Kidney (tissue), 14 donors: ENCODE data around the gene FARP1. TPM values are rescaled to one million over a fixed set of nuclear protein-coding genes. Genes with fewer than 3 reads are reported as not detected.

ENCODE experiments used
- DNase-seq, 5 donors: peaks; one replicate each; pipeline ENCODE4 v3.0.0-alpha.2; 2013 to 2020
- FAIRE-seq: peaks from 2 replicates; lab custom pipeline; 2012; peaks lifted over from hg19 to GRCh38; lab: Jason Lieb, UNC
- H3K27ac ChIP-seq, 2 donors: one replicate each; pipeline ENCODE4 v1.7.0; 2013; ENCODE audit warnings: low read depth in 2 of 2, low read length in 2 of 2, inconsistent platforms in 1 of 2
- H3K27me3 ChIP-seq: one replicate; pipeline ENCODE4 v1.7.1; 2013; ENCODE audit warnings: low read length, inconsistent platforms; ENCODE audit not compliant: control insufficient read depth, insufficient read depth
- H3K36me3 ChIP-seq, 3 donors: one replicate each; pipeline versions ENCODE4 v1.7.0 to v1.7.1; 2013; ENCODE audit warnings: low read length in 3 of 3, control low read depth in 1 of 3, inconsistent platforms in 1 of 3; ENCODE audit not compliant: insufficient read depth in 3 of 3, control insufficient read depth in 2 of 3
- H3K4me1 ChIP-seq, 3 donors: one replicate each; pipeline versions ENCODE4 v1.7.0 to v1.7.1; 2013; ENCODE audit warnings: low read length in 3 of 3, inconsistent platforms in 1 of 3, low read depth in 1 of 3; ENCODE audit not compliant: control insufficient read depth in 2 of 3, insufficient read depth in 2 of 3
- H3K4me3 ChIP-seq, 3 donors: one replicate each; pipeline versions ENCODE4 v1.7.0 to v1.8.1; 2013; ENCODE audit warnings: low read length in 3 of 3, control low read depth in 1 of 3, inconsistent platforms in 1 of 3
- H3K9ac ChIP-seq, 3 donors: one replicate each; pipeline versions ENCODE4 v1.7.0 to v1.7.1; 2013; ENCODE audit warnings: low read length in 3 of 3, control low read depth in 1 of 3, inconsistent platforms in 1 of 3
- H3K9me3 ChIP-seq, 3 donors: one replicate each; pipeline versions ENCODE4 v1.7.0 to v1.7.1; 2013; ENCODE audit warnings: low read length in 3 of 3, control low read depth in 1 of 3, inconsistent platforms in 1 of 3; ENCODE audit not compliant: control insufficient read depth in 2 of 3, insufficient read depth in 1 of 3
- intact Hi-C: fragments of 100-400 bp; cut with DNase I; formaldehyde crosslinking; loops from one replicate; pipeline ENCODE4 v1.11.1; 2022
- polyA plus RNA-seq: library from polyadenylated mRNA; stranded (reverse); fragments of 350-450 nt; fragmentation: Illumina TruSeq; extraction: RNeasy Lipid Tissue Mini Kit (QIAGEN cat#74804); gene quantifications from one replicate; pipeline ENCODE4 v1.2.3, GENCODE V29; 2014; ENCODE audit warnings: low read depth, low replicate concordance; ENCODE audit not compliant: insufficient read depth
- total RNA-seq: library from RNA; stranded (reverse); fragmentation: NEBNext Ultra II Directional; extraction: Animal tissue kit (Norgen Biotek cat#: 25700); gene quantifications from one replicate; pipeline ENCODE4 v1.2.1, GENCODE V29; 2021
- TF ChIP-seq, protein P1 (sequence below): IDR thresholded peaks from 3 replicates; pipeline ENCODE4 v1.5.1; 2012; ENCODE audit warnings: mild to moderate bottlenecking, moderate library complexity, borderline replicate concordance; ENCODE audit not compliant: insufficient read depth; ENCODE audit errors: extremely low read depth
- donor health status: control.
- donor health status: control.
- donor health status: control.
- donor health status: control.
- donor health status: control.
- donor health status: DM: yes; HTN: yes; CAD: no.
- donor health status: Normal renal cell carcinoma (clear cell type).

The FARP1 gene
- total and polyA plus RNA-seq, 2 donors from 2014 or later, result 123 to 229 TPM

DNA sequence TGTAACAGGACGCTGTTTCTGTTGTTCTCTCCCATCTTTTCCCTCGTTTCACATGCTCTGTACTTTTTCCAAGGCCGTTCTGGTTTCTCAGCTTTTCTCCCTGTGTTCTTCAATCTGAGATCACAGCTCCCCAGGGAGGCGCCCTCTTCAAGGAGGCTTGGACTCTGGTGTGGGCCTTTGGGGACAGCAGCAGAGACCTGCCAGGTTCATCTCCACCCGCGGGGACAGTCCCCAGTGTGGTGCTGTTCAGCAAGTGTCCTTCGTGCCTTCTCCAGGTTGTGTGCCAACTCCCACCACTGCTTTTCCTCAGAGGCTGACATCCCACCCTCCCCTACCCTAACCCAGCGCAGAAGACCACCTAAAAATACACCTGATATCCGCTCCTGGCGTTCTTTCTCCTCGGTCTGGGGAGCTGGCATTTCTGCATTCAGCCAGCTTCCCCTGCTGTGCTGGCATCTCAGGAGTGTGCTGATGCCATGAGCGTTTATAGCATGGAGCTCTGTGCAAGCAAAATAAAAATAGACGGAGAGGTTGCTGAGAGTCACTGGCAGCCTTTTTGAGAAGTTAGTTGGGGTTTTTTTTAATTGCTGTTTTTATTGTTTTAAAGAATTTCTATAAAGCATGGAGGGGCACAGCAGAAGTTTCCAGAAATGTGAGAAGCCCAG lies 284.6 kb downstream of the FARP1 start:
- no peak overlapping the region for H3K4me3 ChIP-seq
- FAIRE-seq (no peak), DNase-seq (no peak)
- no peak overlapping the region for H3K27ac ChIP-seq
- TF ChIP-seq, protein P1, sequence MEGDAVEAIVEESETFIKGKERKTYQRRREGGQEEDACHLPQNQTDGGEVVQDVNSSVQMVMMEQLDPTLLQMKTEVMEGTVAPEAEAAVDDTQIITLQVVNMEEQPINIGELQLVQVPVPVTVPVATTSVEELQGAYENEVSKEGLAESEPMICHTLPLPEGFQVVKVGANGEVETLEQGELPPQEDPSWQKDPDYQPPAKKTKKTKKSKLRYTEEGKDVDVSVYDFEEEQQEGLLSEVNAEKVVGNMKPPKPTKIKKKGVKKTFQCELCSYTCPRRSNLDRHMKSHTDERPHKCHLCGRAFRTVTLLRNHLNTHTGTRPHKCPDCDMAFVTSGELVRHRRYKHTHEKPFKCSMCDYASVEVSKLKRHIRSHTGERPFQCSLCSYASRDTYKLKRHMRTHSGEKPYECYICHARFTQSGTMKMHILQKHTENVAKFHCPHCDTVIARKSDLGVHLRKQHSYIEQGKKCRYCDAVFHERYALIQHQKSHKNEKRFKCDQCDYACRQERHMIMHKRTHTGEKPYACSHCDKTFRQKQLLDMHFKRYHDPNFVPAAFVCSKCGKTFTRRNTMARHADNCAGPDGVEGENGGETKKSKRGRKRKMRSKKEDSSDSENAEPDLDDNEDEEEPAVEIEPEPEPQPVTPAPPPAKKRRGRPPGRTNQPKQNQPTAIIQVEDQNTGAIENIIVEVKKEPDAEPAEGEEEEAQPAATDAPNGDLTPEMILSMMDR, result no peak
- H3K4me1 ChIP-seq, result no peaks in the 10 kb centered on the region
- intact Hi-C loops, result no loop called here
- H3K9me3 ChIP-seq, result no peaks in the 10 kb centered on the region
- H3K36me3 ChIP-seq, result peaks cover 14 to 59% (median 22%) of the 10 kb centered on the region in 3 donors
- no peaks in the 10 kb centered on the region for H3K27me3 ChIP-seq
- H3K9ac ChIP-seq, result no peak overlapping the region

DNA sequence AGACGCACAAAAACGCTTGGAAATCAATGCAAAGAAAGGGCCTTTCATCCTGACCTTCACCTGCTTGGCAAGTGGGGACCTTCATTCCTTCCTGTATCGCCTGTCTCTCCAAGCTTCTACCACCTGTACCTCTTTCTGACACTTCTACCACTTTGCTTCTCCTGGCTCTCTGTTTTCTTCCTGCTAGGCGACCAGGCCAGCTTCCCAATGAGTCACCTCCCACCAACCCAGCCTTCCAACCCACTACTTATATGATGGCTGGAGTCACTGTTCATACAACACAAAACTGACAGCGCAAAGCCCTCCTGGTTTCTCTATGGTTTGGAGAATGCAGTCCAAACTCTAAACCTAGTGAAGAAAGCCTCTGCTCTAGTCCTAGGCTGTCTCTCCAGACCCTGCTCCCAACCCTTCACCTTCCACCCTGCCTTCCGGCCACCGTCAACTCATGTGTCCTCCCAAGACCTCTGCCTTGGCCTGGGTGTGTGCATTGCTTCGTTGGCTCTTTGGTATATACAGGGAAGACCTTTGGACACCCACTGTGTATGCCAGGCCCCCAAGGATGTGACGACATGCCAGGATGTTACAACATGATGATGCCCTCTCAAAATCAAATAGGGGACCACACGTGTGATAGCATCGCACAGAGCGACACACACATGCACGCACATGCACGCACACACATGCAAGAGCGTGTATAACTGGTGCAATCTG lies 285.5 kb downstream of the FARP1 start:
- Histone ChIP-seq H3K4me3 (no peak overlapping the region), H3K4me1 (no peaks in the 10 kb centered on the region), H3K27ac (no peak overlapping the region), H3K27me3 (no peaks in the 10 kb centered on the region), H3K9me3 (no peaks in the 10 kb centered on the region), H3K9ac (no peak overlapping the region), H3K36me3 (peaks cover 14 to 59% (median 19%) of the 10 kb centered on the region in 3 donors)
- DNase-seq (no peak), FAIRE-seq (no peak)
- intact Hi-C loops, result no loop called here
- TF ChIP-seq, protein P1, result no peak

DNA sequence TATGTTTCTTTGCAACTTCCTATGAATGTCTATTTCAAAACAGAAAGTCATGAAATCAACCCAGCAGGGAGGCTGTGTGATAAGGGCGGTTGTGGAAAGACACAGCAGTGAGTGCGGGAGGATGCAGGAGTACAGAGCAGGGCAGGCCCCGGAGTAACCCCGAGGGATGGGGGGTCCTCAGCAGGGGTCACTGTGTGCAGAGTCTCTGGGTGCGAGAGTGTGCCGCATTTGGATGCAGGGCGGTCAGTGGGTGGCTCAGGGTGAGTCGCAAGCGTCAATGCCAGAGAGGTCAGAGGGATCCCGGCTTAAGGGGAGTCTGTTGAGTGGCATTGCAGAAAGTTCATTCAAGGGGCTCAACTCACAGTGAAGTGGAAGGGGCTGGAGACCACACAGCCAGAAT lies 286.2 kb downstream of the FARP1 start:
- Histone ChIP-seq H3K9ac (no peak overlapping the region), H3K27ac (no peak overlapping the region), H3K4me3 (no peak overlapping the region), H3K27me3 (no peaks in the 10 kb centered on the region), H3K4me1 (no peaks in the 10 kb centered on the region), H3K9me3 (no peaks in the 10 kb centered on the region), H3K36me3 (peaks cover 11 to 53% (median 15%) of the 10 kb centered on the region in 3 donors)
- intact Hi-C loops, result no loop called here
- FAIRE-seq (no peak), DNase-seq (no peak)
- TF ChIP-seq, protein P1, result no peak
